ENCODE results near the gene ST6GAL1.

The ST6GAL1 gene

DNA sequence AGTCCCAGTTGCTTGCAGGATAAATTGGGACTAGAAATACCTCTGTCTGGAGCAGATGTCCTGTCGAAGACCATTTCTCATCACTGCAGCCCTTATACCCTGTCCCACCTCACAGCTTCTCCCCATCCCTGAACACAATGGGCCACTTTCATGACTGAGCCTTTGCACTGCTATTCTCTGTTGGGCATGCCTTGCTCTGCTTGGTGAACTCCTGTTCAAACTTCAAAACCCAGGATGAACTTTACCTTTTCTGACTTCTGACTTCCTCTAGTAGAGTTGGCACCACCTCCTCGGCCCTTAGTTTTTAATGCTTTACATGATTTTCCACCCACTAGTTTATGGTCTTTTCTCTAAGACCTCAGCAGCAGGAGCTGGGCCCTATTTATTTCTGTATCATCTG lies 48.4 kb downstream of the ST6GAL1 start:
- peaks cover 57% of the 10 kb centered on the region for H3K36me3 ChIP-seq
- no peak overlapping the region for H3K4me3 ChIP-seq (ENCODE audit: low read depth in 1 of 2, low read length in 1 of 2)
- TF ChIP-seq, protein P1, sequence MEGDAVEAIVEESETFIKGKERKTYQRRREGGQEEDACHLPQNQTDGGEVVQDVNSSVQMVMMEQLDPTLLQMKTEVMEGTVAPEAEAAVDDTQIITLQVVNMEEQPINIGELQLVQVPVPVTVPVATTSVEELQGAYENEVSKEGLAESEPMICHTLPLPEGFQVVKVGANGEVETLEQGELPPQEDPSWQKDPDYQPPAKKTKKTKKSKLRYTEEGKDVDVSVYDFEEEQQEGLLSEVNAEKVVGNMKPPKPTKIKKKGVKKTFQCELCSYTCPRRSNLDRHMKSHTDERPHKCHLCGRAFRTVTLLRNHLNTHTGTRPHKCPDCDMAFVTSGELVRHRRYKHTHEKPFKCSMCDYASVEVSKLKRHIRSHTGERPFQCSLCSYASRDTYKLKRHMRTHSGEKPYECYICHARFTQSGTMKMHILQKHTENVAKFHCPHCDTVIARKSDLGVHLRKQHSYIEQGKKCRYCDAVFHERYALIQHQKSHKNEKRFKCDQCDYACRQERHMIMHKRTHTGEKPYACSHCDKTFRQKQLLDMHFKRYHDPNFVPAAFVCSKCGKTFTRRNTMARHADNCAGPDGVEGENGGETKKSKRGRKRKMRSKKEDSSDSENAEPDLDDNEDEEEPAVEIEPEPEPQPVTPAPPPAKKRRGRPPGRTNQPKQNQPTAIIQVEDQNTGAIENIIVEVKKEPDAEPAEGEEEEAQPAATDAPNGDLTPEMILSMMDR (IDR thresholded peaks at IDR 0.05), result no peak
- peaks cover 4% of the 10 kb centered on the region in 2 experiments for H3K4me1 ChIP-seq (ENCODE audit: control insufficient read depth in 1 of 2, insufficient read depth in 1 of 2, low read depth in 1 of 2, low read length in 1 of 2)
- H3K9me3 ChIP-seq, result no peaks in the 10 kb centered on the region
- no peaks in the 10 kb centered on the region for H3K27me3 ChIP-seq
- H3K27ac ChIP-seq, result no peak overlapping the region

DNA sequence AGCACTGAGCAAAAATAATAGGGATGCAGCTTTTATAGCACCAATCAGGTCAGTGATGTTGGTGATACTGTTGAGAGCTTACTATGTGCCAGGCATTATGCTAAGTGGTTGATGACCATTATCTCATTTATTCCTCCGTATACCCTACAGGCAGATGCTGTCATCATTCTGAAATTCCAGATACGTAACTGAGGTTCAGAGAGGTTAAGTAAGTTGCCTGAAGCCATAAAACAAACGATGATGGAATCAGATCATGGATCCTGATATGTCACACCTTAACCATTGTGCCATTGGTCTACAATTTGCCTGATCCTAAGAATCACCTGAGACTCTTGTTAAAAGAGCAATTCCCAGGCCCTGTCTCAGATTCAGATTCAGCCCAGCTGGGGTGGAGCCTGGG lies 49.5 kb downstream of the ST6GAL1 start:
- no peak overlapping the region for H3K4me3 ChIP-seq (ENCODE audit: low read depth in 1 of 2, low read length in 1 of 2)
- no peaks in the 10 kb centered on the region for H3K4me1 ChIP-seq (ENCODE audit: control insufficient read depth in 1 of 2, insufficient read depth in 1 of 2, low read depth in 1 of 2, low read length in 1 of 2)
- no peaks in the 10 kb centered on the region for H3K27me3 ChIP-seq
- peaks cover 47% of the 10 kb centered on the region for H3K36me3 ChIP-seq
- H3K27ac ChIP-seq, result no peak overlapping the region
- TF ChIP-seq, protein P1 (IDR thresholded peaks at IDR 0.05), result no peak
- H3K9me3 ChIP-seq, result no peaks in the 10 kb centered on the region

DNA sequence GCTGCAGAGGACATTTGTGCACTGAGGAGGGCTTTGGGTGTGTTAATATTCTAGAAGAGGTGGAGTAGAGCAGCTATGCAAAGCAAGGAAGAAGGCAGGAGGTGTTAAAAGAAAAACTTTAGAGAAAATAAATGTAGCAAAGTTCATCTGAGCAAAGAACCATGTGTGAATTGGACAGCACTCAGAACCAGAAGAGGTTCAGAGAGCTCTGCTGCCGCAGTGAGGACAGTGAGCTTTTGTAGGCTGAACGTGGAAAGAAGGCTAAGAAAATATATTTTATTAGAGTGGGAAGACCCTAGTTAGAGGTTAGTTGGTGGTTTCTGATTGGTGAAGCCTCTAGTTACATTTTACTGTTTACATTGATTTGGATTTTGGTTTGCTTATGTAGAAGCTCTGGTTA lies 50.7 kb downstream of the ST6GAL1 start:
- Histone ChIP-seq H3K36me3 (peaks cover 36% of the 10 kb centered on the region), H3K27me3 (no peaks in the 10 kb centered on the region), H3K4me3 (ENCODE audit: low read depth in 1 of 2, low read length in 1 of 2) (no peak overlapping the region), H3K27ac (no peak overlapping the region), H3K4me1 (ENCODE audit: control insufficient read depth in 1 of 2, insufficient read depth in 1 of 2, low read depth in 1 of 2, low read length in 1 of 2) (peaks cover 7 to 11% of the 10 kb centered on the region in 2 experiments), H3K9me3 (no peaks in the 10 kb centered on the region)
- TF ChIP-seq, protein P1 (IDR thresholded peaks at IDR 0.05), result no peak

DNA sequence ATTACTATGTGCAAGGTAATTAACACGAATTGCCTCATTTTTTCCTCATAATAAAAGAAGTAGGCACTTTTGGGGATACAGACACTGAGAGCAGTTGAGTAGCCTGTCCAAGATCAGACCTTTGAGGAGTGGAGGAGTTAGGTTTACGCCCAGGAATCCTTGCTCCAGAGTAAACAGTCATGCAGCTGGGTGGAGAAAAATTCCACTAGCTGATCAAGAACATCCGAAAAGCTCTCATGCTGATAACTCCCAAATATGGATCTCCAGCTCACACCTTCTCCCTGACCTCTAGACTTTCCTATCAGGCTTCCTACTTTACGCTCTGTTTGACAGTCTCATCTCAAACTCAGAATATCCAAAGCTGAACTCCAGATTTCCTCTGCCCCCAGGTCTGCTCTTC lies 53.3 kb downstream of the ST6GAL1 start:
- peaks cover 24 to 27% of the 10 kb centered on the region in 2 experiments for H3K4me1 ChIP-seq (ENCODE audit: control insufficient read depth in 1 of 2, insufficient read depth in 1 of 2, low read depth in 1 of 2, low read length in 1 of 2)
- peak overlapping the region; percentile 26 for H3K27ac ChIP-seq
- peaks cover 17% of the 10 kb centered on the region for H3K36me3 ChIP-seq
- TF ChIP-seq, protein P1 (IDR thresholded peaks at IDR 0.05), result no peak
- H3K27me3 ChIP-seq, result no peaks in the 10 kb centered on the region
- H3K9me3 ChIP-seq, result no peaks in the 10 kb centered on the region
- H3K4me3 ChIP-seq (ENCODE audit: low read depth in 1 of 2, low read length in 1 of 2), result no peak overlapping the region

DNA sequence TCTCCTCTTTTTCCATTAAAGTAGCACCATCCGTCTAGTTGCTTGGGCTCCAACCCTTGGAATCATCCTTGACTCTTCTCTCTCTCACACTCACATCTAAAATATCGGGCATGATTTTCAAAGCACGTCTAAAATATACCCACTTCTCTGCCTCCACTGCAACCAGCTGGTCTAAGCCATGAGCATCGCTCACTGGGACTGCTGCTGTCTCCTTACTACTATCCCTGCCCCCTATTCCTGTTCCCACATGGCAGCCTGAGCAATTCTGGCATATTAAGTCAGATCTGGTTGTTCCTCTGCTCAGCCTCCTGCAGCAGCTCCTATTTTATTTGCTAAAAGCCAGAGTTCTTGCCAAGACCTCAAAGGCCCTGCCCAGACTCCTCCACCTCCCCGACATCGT lies 53.7 kb downstream of the ST6GAL1 start:
- Histone ChIP-seq H3K27ac (peak overlapping the region; percentile 14), H3K36me3 (peaks cover 15% of the 10 kb centered on the region), H3K4me3 (ENCODE audit: low read depth in 1 of 2, low read length in 1 of 2) (no peak overlapping the region), H3K4me1 (ENCODE audit: control insufficient read depth in 1 of 2, insufficient read depth in 1 of 2, low read depth in 1 of 2, low read length in 1 of 2) (peaks cover 24 to 27% of the 10 kb centered on the region in 2 experiments), H3K27me3 (no peaks in the 10 kb centered on the region), H3K9me3 (no peaks in the 10 kb centered on the region)
- TF ChIP-seq, protein P1 (IDR thresholded peaks at IDR 0.05), result no peak

Measured in neutrophil (primary cell).